HUES48 (cell line): Measurements from ENCODE around the gene FRMD1.
A peak's percentile ranks its signal among the peaks of the same experiment; 100 is the strongest.

Experiments
- H3K27ac ChIP-seq: one replicate; pipeline ENCODE4 v1.7.0; 2013; ENCODE audit warnings: low read depth, low read length, inconsistent platforms
- H3K27me3 ChIP-seq: 2 replicates; pipeline ENCODE4 v1.6.1; 2013; ENCODE audit warnings: mild to moderate bottlenecking, low read length; ENCODE audit not compliant: control insufficient read depth, insufficient read depth
- H3K36me3 ChIP-seq: 2 replicates; pipeline ENCODE4 v1.6.1; 2013; ENCODE audit warnings: low read length; ENCODE audit not compliant: control insufficient read depth, insufficient read depth
- H3K4me1 ChIP-seq: 2 replicates; pipeline ENCODE4 v1.6.1; 2013; ENCODE audit warnings: mild to moderate bottlenecking, low read length; ENCODE audit not compliant: control insufficient read depth, insufficient read depth
- H3K4me3 ChIP-seq: 2 replicates; pipeline ENCODE4 v1.5.1; 2013; ENCODE audit warnings: mild to moderate bottlenecking, low read depth, low read length
- H3K9ac ChIP-seq: 2 replicates; pipeline ENCODE4 v1.6.1; 2013; ENCODE audit warnings: mild to moderate bottlenecking, low read depth, low read length, moderate library complexity
- H3K9me3 ChIP-seq: 2 replicates; pipeline ENCODE4 v1.6.1; 2013; ENCODE audit warnings: low read length; ENCODE audit not compliant: control insufficient read depth, insufficient read depth

Gene FRMD1

DNA sequence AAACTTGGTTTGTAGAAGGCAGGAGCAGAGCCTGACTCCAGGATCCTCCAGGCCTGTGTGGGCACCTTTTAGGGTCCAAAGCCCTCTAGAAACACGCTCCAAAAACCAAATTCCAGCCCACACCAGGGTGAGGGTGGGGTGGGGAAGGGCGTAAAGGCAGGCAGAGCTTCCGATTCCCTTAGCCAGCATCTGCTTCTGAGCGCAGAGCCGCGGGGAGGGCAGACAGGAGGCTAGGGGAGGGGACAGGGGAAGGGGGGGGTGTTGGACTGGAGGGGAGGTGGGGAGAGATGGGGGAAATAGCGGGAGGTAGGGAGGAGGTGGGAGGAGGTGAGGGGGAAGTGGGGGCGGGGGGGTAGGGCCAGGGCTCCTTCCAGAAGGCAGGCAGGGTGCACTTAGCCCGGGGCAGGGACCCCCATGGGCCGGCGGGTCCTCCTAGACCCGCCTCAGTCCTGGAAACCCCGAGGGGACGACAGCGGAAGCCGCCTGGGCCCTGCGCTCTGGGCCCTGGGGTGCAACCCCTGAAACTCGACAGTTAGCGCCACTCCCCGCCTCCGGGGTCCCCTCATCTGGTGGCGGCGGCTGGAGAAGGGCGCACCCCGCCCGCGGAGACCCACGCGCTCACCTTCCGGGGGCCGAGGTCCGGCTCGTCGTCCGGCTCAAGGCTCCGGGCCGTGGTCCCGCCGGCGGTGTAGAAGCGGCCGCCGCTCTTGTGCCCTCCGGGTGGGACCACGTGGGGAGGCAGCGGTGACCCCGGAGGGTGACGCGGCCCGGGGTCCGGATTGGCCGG, 22.0 kb upstream of the FRMD1 start:
- Histone ChIP-seq H3K9me3 (no peaks in the 10 kb centered on the region), H3K9ac (no peak overlapping the region), H3K4me3 (peak overlapping the region; percentile 55; the same call in 1 of the 2 replicates), H3K27ac (no peak overlapping the region), H3K27me3 (peaks cover 42% of the 10 kb centered on the region), H3K36me3 (no peaks in the 10 kb centered on the region), H3K4me1 (peaks cover 18% of the 10 kb centered on the region)

GRCh38 chr6:168100011-168100802, 21.2 kb upstream of the FRMD1 start:
- H3K27me3 ChIP-seq: peaks cover 42% of the 10 kb centered on the region

GRCh38 chr6:168099201-168100010, 20.4 kb upstream of the FRMD1 start:
- no peaks in the 10 kb centered on the region for H3K36me3 ChIP-seq
- no peak overlapping the region for H3K27ac ChIP-seq
- H3K9me3 ChIP-seq: no peaks in the 10 kb centered on the region
- peaks cover 18% of the 10 kb centered on the region for H3K4me1 ChIP-seq
- no peak overlapping the region for H3K4me3 ChIP-seq
- H3K27me3 ChIP-seq: peaks cover 42% of the 10 kb centered on the region
- no peak overlapping the region for H3K9ac ChIP-seq

More at GRCh38 chr6:168100011-168100802, 21.2 kb upstream of the FRMD1 start:
- Histone ChIP-seq H3K36me3 (no peaks in the 10 kb centered on the region), H3K9ac (no peak overlapping the region), H3K9me3 (no peaks in the 10 kb centered on the region), H3K4me1 (peaks cover 18% of the 10 kb centered on the region), H3K4me3 (no peak overlapping the region), H3K27ac (no peak overlapping the region)

- H3K27ac ChIP-seq: no peak overlapping the region
- H3K36me3 ChIP-seq: no peaks in the 10 kb centered on the region
- H3K4me1 ChIP-seq: peaks cover 18% of the 10 kb centered on the region
- no peak overlapping the region for H3K4me3 ChIP-seq
- H3K9me3 ChIP-seq: no peaks in the 10 kb centered on the region
- H3K27me3 ChIP-seq: peaks cover 40% of the 10 kb centered on the region
- H3K9ac ChIP-seq: no peak overlapping the region
These were observed 19.4 kb upstream of the FRMD1 start for GRCh38 chr6:168098431-168098861.

DNA sequence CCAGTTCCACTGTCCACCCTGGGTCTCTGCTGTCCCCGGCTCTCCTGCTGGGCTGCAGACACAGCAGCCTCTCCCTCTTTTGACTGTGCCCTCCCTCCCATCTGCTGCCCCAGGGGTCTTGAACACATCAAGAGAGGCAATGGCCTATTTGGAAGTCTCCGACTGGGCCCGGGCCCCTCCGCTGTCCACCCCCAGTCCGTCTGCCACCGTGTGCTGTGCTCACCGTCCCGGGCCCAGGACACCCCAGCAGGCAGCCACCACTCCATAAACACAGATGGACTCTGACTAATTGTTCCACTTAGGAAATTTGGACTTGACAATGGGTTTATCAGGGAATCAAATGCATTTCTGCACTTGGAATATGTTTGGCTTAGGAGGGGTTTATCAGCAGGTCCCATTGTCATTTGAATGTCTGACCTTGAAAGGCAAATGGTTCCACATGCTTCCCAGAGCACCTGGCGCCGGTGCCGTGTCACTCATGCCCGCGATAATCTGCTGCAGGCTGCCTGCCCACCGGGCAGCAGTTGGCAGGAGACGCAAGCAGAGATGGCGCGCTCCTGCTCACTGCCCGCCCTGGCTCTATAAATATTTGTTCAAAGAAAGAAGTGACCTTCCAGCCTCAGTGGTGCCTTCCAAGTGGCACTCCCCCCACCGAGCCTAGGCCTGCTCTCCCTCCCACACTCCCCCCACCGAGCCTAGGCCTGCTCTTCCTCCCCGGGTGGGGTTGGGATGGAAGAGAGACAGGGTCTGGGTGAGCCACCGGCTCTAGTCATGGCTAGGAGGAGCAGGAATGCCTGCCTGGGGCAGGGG, 18.8 kb upstream of the FRMD1 start:
- H3K27ac ChIP-seq: no peak overlapping the region
- peaks cover 34% of the 10 kb centered on the region for H3K27me3 ChIP-seq
- no peak overlapping the region for H3K9ac ChIP-seq
- no peak overlapping the region for H3K4me3 ChIP-seq
- no peaks in the 10 kb centered on the region for H3K36me3 ChIP-seq
- H3K9me3 ChIP-seq: no peaks in the 10 kb centered on the region
- H3K4me1 ChIP-seq: peaks cover 16% of the 10 kb centered on the region

- H3K4me1 ChIP-seq: peaks cover 11% of the 10 kb centered on the region
- no peak overlapping the region for H3K27ac ChIP-seq
- peaks cover 28% of the 10 kb centered on the region for H3K27me3 ChIP-seq
These were observed 18.2 kb upstream of the FRMD1 start for GRCh38 chr6:168097221-168097620.

DNA sequence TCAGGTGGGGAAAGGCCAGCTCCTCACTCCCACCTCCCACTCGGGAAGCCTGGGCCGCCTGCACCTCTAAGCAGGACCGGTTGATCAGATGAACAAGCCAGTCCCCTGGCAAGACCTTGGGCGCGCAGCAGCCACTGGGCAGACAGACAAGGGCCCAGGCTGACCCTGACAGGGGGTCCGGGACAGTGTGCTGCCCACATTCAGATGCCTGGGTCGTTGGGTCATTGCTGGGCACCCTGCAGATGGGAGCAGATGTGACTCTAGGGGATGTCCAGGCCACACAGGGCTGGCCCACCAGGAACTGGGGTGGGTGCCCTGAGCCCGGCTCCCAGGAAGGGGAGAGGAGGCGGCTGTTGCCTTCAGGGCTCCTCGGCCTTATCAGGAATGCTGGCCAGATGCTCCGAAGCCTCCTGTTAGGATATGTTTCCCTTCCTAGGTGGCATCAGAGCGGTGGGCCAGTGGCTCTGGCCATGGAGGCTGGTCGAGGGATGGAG, 17.3 kb upstream of the FRMD1 start:
- no peak overlapping the region for H3K9ac ChIP-seq
- no peaks in the 10 kb centered on the region for H3K36me3 ChIP-seq
- no peak overlapping the region for H3K27ac ChIP-seq
- H3K27me3 ChIP-seq: peaks cover 19% of the 10 kb centered on the region
- no peaks in the 10 kb centered on the region; the same call in 1 of the 2 replicates for H3K9me3 ChIP-seq
- peaks cover 8% of the 10 kb centered on the region; the same call in 1 of the 2 replicates for H3K4me1 ChIP-seq
- no peak overlapping the region for H3K4me3 ChIP-seq

More at GRCh38 chr6:168097221-168097620, 18.2 kb upstream of the FRMD1 start:
- H3K9ac ChIP-seq: no peak overlapping the region
- no peaks in the 10 kb centered on the region; the same call in 1 of the 2 replicates for H3K9me3 ChIP-seq
- H3K4me3 ChIP-seq: no peak overlapping the region
- H3K36me3 ChIP-seq: no peaks in the 10 kb centered on the region

DNA sequence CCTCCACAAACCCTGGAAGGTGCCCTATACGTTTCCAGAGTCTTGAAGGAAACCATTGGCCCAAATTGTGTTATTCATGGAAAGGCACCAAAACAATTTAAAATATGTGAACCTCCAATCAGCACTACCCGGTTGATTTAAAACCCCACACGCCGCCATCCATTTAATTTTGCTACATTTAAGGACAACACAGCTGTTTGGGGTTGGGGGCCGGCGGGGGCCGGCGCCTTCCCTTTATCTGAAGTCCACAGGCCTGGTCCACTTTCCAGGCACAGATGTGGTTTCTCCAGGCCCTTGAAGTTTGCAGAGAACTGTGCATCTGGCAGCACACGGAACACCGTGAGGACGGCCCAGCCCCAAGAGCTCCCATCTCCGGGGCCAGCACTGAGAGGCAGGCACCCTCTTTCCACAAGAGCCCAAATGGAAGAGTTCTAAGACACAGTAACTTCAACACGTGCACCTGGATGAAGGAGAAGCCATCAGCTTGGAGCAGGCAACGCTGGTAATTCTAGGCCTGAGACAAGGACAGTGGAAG, 16.8 kb upstream of the FRMD1 start:
- Histone ChIP-seq H3K27me3 (peaks cover 14% of the 10 kb centered on the region), H3K9ac (no peak overlapping the region), H3K4me1 (peaks cover 8% of the 10 kb centered on the region; the same call in 1 of the 2 replicates), H3K4me3 (no peak overlapping the region), H3K36me3 (no peaks in the 10 kb centered on the region), H3K9me3 (no peaks in the 10 kb centered on the region; the same call in 1 of the 2 replicates), H3K27ac (no peak overlapping the region)

DNA sequence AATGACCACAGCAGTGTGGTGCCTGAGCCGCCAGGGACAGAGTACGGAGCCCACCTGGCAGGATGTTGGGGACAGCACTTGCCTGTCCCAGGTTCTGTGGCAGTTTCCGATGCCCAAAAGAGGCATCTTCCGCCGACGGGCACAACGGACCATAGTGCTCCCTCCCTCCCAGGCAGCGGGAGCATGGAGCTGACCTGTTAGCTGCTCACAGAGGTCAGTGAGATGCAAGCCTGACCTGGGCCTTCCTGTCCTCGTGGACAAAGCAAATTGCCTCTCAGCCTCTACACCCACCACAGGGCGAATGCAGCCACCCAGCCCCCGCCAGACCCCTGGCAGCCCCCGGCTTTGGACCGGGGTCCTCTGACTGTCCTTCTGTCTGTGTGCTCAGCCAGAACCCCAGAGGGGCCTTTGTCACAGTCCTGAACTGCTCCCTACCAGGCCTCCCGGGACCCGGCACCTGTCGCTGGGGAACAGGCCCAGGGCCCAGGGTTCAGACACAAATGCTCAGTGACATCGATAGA, 16.2 kb upstream of the FRMD1 start:
- Histone ChIP-seq H3K9ac (no peak overlapping the region), H3K27me3 (peaks cover 9% of the 10 kb centered on the region), H3K27ac (no peak overlapping the region), H3K4me3 (no peak overlapping the region), H3K36me3 (no peaks in the 10 kb centered on the region), H3K4me1 (peaks cover 8% of the 10 kb centered on the region; the same call in 1 of the 2 replicates), H3K9me3 (no peaks in the 10 kb centered on the region; the same call in 1 of the 2 replicates)
